H1 (cell line): ENCODE results near the gene KAT14. TPM values are rescaled to one million over a fixed set of nuclear protein-coding genes. Genes with fewer than 3 reads are reported as not detected.
"Not testable (repeated sequence)": the region's sequence is repeated elsewhere in the genome, so short reads cannot be mapped to it uniquely, and the experiment has no call there.

Experiments
- CTCF ChIA-PET: fragments of 300-600 bp; sonication (Branson Sonifier 250); formaldehyde crosslinking; loops from one replicate; lab custom pipeline; 2021; ENCODE audit not compliant: partially characterized antibody; lab: Charles Lee
- POLR2A ChIA-PET: fragments of 300-600 bp; sonication (Branson Sonifier 250); formaldehyde crosslinking; loops from one replicate; lab custom pipeline; 2021; ENCODE audit warnings: inconsistent platforms; ENCODE audit not compliant: partially characterized antibody; lab: Charles Lee
- DNase-seq, 2 experiments: peaks; one replicate each; pipeline versions ENCODE4 v3.0.0 to v3.0.0-alpha.2; 2010 to 2022; ENCODE audit warnings: low spot score in 2 of 2, low read depth in 1 of 2, mixed read lengths in 1 of 2
- FAIRE-seq: peaks from 2 replicates; lab custom pipeline; 2011; peaks lifted over from hg19 to GRCh38; lab: Jason Lieb, UNC
- H2AFZ ChIP-seq: 2 replicates; pipeline ENCODE4 v1.8.1; 2012; ENCODE audit warnings: low read length, inconsistent platforms
- H2AK5ac ChIP-seq: 2 replicates; pipeline ENCODE4 v1.6.1; 2013; ENCODE audit warnings: low read depth, low read length
- H2BK120ac ChIP-seq: replicated peaks from 2 replicates; pipeline ENCODE3; 2013; ENCODE audit warnings: low read depth, low read length, inconsistent platforms
- H2BK12ac ChIP-seq: 2 replicates; pipeline ENCODE4 v1.6.1; 2013; ENCODE audit warnings: low read depth, low read length
- H2BK15ac ChIP-seq: 2 replicates; pipeline ENCODE4 v1.6.1; 2013; ENCODE audit warnings: low read length
- H2BK20ac ChIP-seq: 2 replicates; pipeline ENCODE4 v1.6.1; 2013; ENCODE audit warnings: low read length
- H2BK5ac ChIP-seq: 2 replicates; pipeline ENCODE4 v1.6.1; 2013; ENCODE audit warnings: low read depth, low read length
- H3K14ac ChIP-seq: 2 replicates; pipeline ENCODE4 v1.6.1; 2013; ENCODE audit warnings: inconsistent platforms; ENCODE audit not compliant: insufficient read length
- H3K18ac ChIP-seq: 2 replicates; pipeline ENCODE4 v1.6.1; 2013; ENCODE audit warnings: low read length; ENCODE audit errors: extremely low read depth
- H3K23ac ChIP-seq: 2 replicates; pipeline ENCODE4 v1.6.1; 2013; ENCODE audit warnings: inconsistent platforms; ENCODE audit not compliant: insufficient read length
- H3K23me2 ChIP-seq: 2 replicates; pipeline ENCODE4 v1.6.1; 2013; ENCODE audit warnings: low read depth, low read length
- H3K27ac ChIP-seq: 2 replicates; pipeline ENCODE4 v1.6.1; 2011; ENCODE audit warnings: low read depth, low read length, inconsistent platforms
- H3K27me3 ChIP-seq, 4 experiments: replicated peaks in 1 of 4; 1 replicate in 1 of 4; 2 replicates in 3 of 4; pipeline versions ENCODE4 v1.6.1 to v1.8.1; 2011 to 2013; ENCODE audit warnings: low read length in 3 of 4, mild to moderate bottlenecking in 3 of 4, inconsistent platforms in 2 of 4, mixed read lengths in 2 of 4, moderate library complexity in 1 of 4; ENCODE audit not compliant: control insufficient read depth in 3 of 4, insufficient read depth in 3 of 4; ENCODE audit errors: extremely low read depth in 1 of 4
- H3K36me3 ChIP-seq, 4 experiments: 2 replicates each; pipeline versions ENCODE4 v1.6.1 to v1.8.1; 2011 to 2013; ENCODE audit warnings: mild to moderate bottlenecking in 4 of 4, low read length in 3 of 4, moderate library complexity in 2 of 4, control low read depth in 1 of 4, inconsistent platforms in 1 of 4; ENCODE audit not compliant: insufficient read depth in 4 of 4, control insufficient read depth in 2 of 4
- H3K4ac ChIP-seq: replicated peaks from 2 replicates; pipeline ENCODE3; 2013; ENCODE audit warnings: low read length, low read depth, mixed read lengths, inconsistent platforms; ENCODE audit not compliant: insufficient read length
- H3K4me1 ChIP-seq, 4 experiments: replicated peaks in 1 of 4; 1 replicate in 1 of 4; 2 replicates in 3 of 4; pipeline versions ENCODE4 v1.6.1 to v1.8.1; 2011 to 2013; ENCODE audit warnings: low read length in 3 of 4, inconsistent platforms in 2 of 4, mixed read lengths in 1 of 4; ENCODE audit not compliant: insufficient read depth in 4 of 4, control insufficient read depth in 3 of 4
- H3K4me2 ChIP-seq, 2 experiments: 2 replicates each; pipeline versions ENCODE4 v1.6.1 to v1.8.1; 2011 to 2013; ENCODE audit warnings: low read depth in 2 of 2, low read length in 2 of 2, control low read depth in 1 of 2, inconsistent platforms in 1 of 2, mild to moderate bottlenecking in 1 of 2; ENCODE audit not compliant: insufficient read depth in 1 of 2
- H3K4me3 ChIP-seq, 4 experiments: fragments of 200-600, 300-600 bp in 1 of 4; sonication (generic), shearing (Covaris generic), sonication (Bioruptor Twin) in 1 of 4; 2 replicates each; pipeline versions ENCODE4 v1.5.1 to v1.8.1; 2011 to 2016; ENCODE audit warnings: low read length in 4 of 4, low read depth in 3 of 4, control low read depth in 2 of 4, inconsistent platforms in 2 of 4, mild to moderate bottlenecking in 2 of 4, mixed read lengths in 1 of 4, moderate library complexity in 1 of 4; ENCODE audit not compliant: insufficient read depth in 2 of 4; ENCODE audit errors: extremely low read depth in 1 of 4
- H3K56ac ChIP-seq: replicated peaks from 2 replicates; pipeline ENCODE3; 2013; ENCODE audit warnings: low read depth, mild to moderate bottlenecking, mixed read lengths, low read length, inconsistent platforms; ENCODE audit not compliant: insufficient read length
- H3K79me1 ChIP-seq: 2 replicates; pipeline ENCODE4 v1.6.1; 2013; ENCODE audit warnings: low read depth, low read length, control low read depth
- H3K79me2 ChIP-seq, 2 experiments: 2 replicates each; pipeline versions ENCODE4 v1.6.1 to v1.8.1; 2012 to 2013; ENCODE audit warnings: low read length in 2 of 2, mild to moderate bottlenecking in 2 of 2, inconsistent platforms in 1 of 2; ENCODE audit not compliant: insufficient read depth in 2 of 2, control insufficient read depth in 1 of 2
- H3K9ac ChIP-seq, 4 experiments: replicated peaks in 1 of 4; 1 replicate in 1 of 4; 2 replicates in 3 of 4; pipeline versions ENCODE4 v1.6.1 to v1.8.1; 2011 to 2013; ENCODE audit warnings: low read depth in 3 of 4, low read length in 3 of 4, control low read depth in 2 of 4, mild to moderate bottlenecking in 2 of 4, moderate library complexity in 2 of 4, inconsistent platforms in 1 of 4; ENCODE audit errors: extremely low read depth in 1 of 4
- H3K9me3 ChIP-seq, 2 experiments: 2 replicates each; pipeline versions ENCODE4 v1.6.1 to v1.8.1; 2012 to 2013; ENCODE audit warnings: mild to moderate bottlenecking in 2 of 2, moderate library complexity in 2 of 2, control low read depth in 1 of 2, inconsistent platforms in 1 of 2, low read depth in 1 of 2, low read length in 1 of 2, mixed read lengths in 1 of 2; ENCODE audit not compliant: insufficient read depth in 2 of 2
- H4K20me1 ChIP-seq, 2 experiments: replicated peaks in 1 of 2; 2 replicates each; pipeline versions ENCODE3 to v1.8.1; 2011 to 2013; ENCODE audit warnings: inconsistent platforms in 2 of 2, low read length in 2 of 2, mild to moderate bottlenecking in 1 of 2; ENCODE audit not compliant: insufficient read depth in 2 of 2, control insufficient read depth in 1 of 2
- H4K5ac ChIP-seq: 2 replicates; pipeline ENCODE4 v1.6.1; 2013; ENCODE audit warnings: low read length, low read depth, mixed read lengths, inconsistent platforms; ENCODE audit not compliant: insufficient read length
- H4K8ac ChIP-seq: 2 replicates; pipeline ENCODE4 v1.8.0; 2013; ENCODE audit warnings: mild to moderate bottlenecking, moderate library complexity, low read length, inconsistent platforms; ENCODE audit not compliant: insufficient read depth; ENCODE audit errors: extremely low read depth
- H4K91ac ChIP-seq: replicated peaks from 2 replicates; pipeline ENCODE3; 2013; ENCODE audit warnings: low read length, mixed read lengths, inconsistent platforms; ENCODE audit not compliant: insufficient read length
- WGBS, 2 experiments: shearing (Covaris generic) in 1 of 2; methylation state at CpG; one replicate each; pipeline versions ENCODE4 v1.1.6 to v1.1.7; 2013 to 2015; ENCODE audit warnings: low lambda C conversion rate in 2 of 2, mixed read lengths in 2 of 2, inconsistent platforms in 1 of 2, low coverage in 1 of 2, missing lambda C conversion rate in 1 of 2; ENCODE audit not compliant: insufficient replicate concordance in 2 of 2, insufficient coverage in 1 of 2, insufficient read length in 1 of 2; ENCODE audit errors: extremely low coverage in 1 of 2, missing lambda C conversion rate in 1 of 2; 5-methylcytosine and 5-hydroxymethylcytosine counted together
- polyA plus RNA-seq, 7 experiments: library from polyadenylated mRNA; depleted of rRNA in 3 of 7; stranded (reverse) in 5 of 7; unstranded in 2 of 7; fragments of >200 nt in 5 of 7; fragments of 200-250 nt in 2 of 7; gene quantifications; 1 replicate in 5 of 7; 2 replicates in 1 of 7; 4 replicates in 1 of 7; pipeline versions ENCODE4 v1.2.1 to v1.2.3, GENCODE V29; 2011 to 2013; ENCODE audit warnings: missing spikeins in 2 of 7, mixed read lengths in 2 of 7
- total RNA-seq: library from RNA; stranded (reverse); fragmentation: NEBNext Ultra II Directional; extraction: Animal tissue kit (Norgen Biotek cat#: 25700); gene quantifications from 2 replicates; pipeline ENCODE4 v1.2.1, GENCODE V29; 2021

KAT14 gene
- total and polyA plus RNA-seq, 2 of the 8 experiments (the other 6 are each of a cell fraction or from before 2014, with no cell fraction given) = 17.3 to 29.3 TPM

DNA sequence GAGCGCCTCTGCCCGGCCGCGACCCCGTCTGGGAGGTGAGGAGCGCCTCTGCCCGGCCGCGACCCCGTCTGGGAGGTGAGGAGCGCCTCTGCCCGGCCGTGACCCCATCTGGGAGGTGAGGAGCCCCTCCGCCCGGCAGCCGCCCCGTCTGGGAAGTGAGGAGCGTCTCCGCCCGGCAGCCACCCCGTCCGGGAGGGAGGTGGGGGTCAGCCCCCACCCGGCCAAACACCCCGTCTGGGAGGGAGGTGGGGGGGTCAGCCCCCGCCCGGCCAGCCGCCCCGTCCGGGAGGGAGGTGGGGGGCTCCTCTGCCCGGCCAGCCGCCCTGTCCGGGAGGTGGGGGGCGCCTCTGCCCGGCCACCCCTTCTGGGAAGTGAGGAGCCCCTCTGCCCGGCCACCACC, 56.8 kb downstream of the KAT14 start:
- DNase-seq, POLR2A ChIA-PET, H4K20me1 ChIP-seq, H3K79me1 ChIP-seq, FAIRE-seq, H3K23me2 ChIP-seq, H4K5ac ChIP-seq, H2BK5ac ChIP-seq, H2BK20ac ChIP-seq, H2BK120ac ChIP-seq, H3K4ac ChIP-seq, H4K8ac ChIP-seq, H3K14ac ChIP-seq, H3K4me2 ChIP-seq, H2BK12ac ChIP-seq, H3K4me1 ChIP-seq, H3K27ac ChIP-seq, H4K91ac ChIP-seq, CTCF ChIA-PET, H3K36me3 ChIP-seq, H3K18ac ChIP-seq, H3K27me3 ChIP-seq, H3K23ac ChIP-seq, H3K4me3 ChIP-seq, H2BK15ac ChIP-seq, H3K56ac ChIP-seq, H3K9ac ChIP-seq, H2AFZ ChIP-seq, H3K79me2 ChIP-seq, H3K9me3 ChIP-seq, H2AK5ac ChIP-seq: not testable (repeated sequence)
- WGBS, 2 experiments = 97% methylated on average over 5 of the region's 35 CpGs; no CpG with 5 or more reads in 1 of the 2 experiments
